LNCAP (cell line): Measurements from ENCODE around the gene DDX28.

Source experiments
- CTCF ChIP-seq: fragments of 450-650 bp; IDR thresholded peaks from 2 replicates; pipeline ENCODE4 v1.5.1; 2017; ENCODE audit warnings: mild to moderate bottlenecking

Gene DDX28

GRCh38 chr16:68035227-68035626 lies 12.2 kb upstream of the DDX28 start:
- no peak for TF ChIP-seq CTCF

GRCh38 chr16:68033101-68033500 lies 10.1 kb upstream of the DDX28 start:
- no peak for TF ChIP-seq CTCF

GRCh38 chr16:68031951-68032350 lies 8.9 kb upstream of the DDX28 start:
- TF ChIP-seq CTCF, result no peak

DNA sequence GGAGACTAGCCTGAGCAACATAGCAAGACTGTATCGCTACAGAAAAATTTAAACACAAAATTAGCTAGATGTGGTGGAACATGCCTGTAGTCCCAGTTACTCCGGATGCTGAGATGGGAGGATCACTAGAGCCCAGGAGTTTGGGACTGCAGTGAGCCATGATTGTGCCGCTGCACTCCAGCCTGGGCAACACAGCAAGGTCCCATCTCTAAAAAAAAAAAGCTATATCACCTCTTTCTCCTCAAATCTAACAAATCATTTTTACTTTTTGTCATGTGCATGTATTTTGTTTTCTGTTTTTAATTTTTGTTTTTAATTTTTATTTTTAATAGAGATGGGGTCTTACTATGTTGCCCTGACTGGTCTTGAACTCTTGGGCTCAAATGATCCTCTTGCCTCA lies 6.0 kb upstream of the DDX28 start:
- TF ChIP-seq CTCF, result no peak

- TF ChIP-seq CTCF, result no peak
Observed at GRCh38 chr16:68022278-68022727, 729 bp downstream of the DDX28 start.

DNA sequence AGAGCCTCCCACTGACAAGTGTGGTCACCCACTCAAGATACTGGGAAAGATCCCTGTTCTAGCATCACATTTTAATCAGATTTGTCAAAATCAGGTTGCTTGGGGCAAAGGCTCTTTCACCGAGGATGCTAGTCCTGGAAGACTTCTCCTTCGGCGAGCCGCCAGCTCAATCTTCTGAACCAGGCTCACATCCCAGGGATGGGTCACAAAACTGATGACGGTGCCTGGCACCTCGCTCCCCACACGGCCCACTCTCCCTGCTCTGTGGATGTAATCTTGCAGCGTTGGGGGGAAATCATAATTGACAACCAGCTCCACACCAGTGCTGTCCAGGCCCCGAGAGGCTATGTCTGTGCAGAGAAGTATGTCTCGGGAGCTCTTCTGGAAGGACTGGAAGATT lies 1.5 kb downstream of the DDX28 start:
- no peak for TF ChIP-seq CTCF

- no peak for TF ChIP-seq CTCF
Observed at GRCh38 chr16:68019167-68019680, 3.8 kb downstream of the DDX28 start.

GRCh38 chr16:68015681-68016080 lies 7.4 kb downstream of the DDX28 start, which contains the start of gene DPEP2NB:
TSS of gene DPEP2NB (minus strand) at chr16:68015911. CDS start at chr16:68015770, 141 bp downstream.
- no peak for TF ChIP-seq CTCF
